ENCODE results near the gene ZNF236. TPM values are rescaled to one million over a fixed set of nuclear protein-coding genes. Genes with fewer than 3 reads are reported as not detected.

The ZNF236 gene
- total and polyA plus RNA-seq, 11 donors: 1.9 to 17.0 (median 10.4) TPM

DNA sequence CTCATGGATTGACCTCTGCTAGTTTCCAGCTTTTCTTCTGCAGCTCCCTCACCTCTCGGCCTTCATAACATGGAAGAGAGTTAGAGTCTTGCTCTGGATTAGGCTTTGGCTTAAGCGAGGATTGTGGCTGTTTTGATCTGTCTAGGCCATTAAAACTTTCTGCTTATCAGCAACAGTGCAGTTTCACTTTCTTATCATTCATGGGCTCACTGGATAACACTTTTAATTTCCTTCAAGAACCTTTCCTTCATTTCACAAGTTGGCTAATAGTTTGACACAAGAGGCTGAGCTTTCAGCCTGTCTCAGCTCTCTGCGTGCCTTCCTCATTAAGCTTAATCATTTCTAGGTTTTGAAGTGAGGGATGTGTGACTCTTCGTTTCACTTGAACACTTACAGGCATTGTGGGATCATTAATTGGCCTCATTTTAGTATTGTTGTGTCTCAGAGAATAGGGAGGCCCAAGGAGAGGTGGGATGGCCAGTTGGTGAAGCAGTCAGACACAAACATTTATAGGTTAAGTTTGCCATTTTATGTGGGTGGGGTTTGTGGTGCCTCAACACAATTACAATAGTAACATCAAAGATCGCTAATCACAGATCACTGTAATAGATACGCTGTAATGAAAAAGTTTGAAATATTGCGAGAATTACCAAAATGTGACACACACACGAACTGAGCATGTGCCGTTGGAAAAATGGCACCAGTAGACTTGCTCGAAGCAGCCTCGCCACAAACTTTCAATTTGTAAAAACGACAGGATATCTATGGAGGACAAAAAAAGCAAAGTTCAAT, 129.3 kb downstream of the ZNF236 start:
- TF ChIP-seq CTCF (IDR thresholded peaks at IDR 0.05) (no peak), POLR2A (IDR thresholded peaks at IDR 0.05) (no peak)
- Histone ChIP-seq H3K36me3 (peaks cover 0 to 67% (median 35%) of the 10 kb centered on the region in 9 donors), H3K9me3 (no peaks in the 10 kb centered on the region), H3K27ac (no peak overlapping the region), H3K4me3 (no peak overlapping the region), H3K27me3 (no peaks in the 10 kb centered on the region), H3K4me1 (peaks cover 0 to 16% (median 11%) of the 10 kb centered on the region in 12 donors)
- ATAC-seq (no peak), DNase-seq (no peak)
- 92 to 97% (median 94%) methylated on average over 12 of the region's 12 CpGs for WGBS, 4 donors
- intact Hi-C loops (cut with DNase I): no loop called here

DNA sequence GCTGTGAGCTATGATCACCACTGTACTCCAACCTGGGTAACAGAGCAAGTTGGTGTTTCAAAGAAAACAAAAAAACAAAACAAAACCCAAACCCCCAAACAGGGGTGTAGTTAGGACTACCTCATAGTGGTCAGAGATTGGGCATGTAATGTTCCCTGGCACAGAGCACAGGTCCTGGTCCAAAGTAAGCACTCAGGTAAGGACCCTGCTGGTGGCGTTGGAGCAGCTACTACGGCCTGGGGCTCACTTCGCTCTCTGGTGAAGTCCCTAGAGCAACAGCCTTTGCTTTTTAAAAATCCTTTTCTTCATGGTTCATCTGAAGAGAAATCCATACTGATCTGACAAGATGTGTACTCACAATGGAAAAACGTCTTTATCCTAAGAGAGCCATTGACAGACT, 130.4 kb downstream of the ZNF236 start:
- DNase-seq: no peak
- no peaks in the 10 kb centered on the region for H3K27me3 ChIP-seq
- no peak overlapping the region for H3K27ac ChIP-seq
- TF ChIP-seq POLR2A (IDR thresholded peaks at IDR 0.05) (no peak), CTCF (IDR thresholded peaks at IDR 0.05) (no peak)
- H3K36me3 ChIP-seq: peaks cover 0 to 64% (median 39%) of the 10 kb centered on the region in 9 donors
- intact Hi-C loops (cut with DNase I): no loop called here
- peaks cover 0 to 16% (median 11%) of the 10 kb centered on the region in 12 donors for H3K4me1 ChIP-seq
- H3K4me3 ChIP-seq: no peak overlapping the region
- no peaks in the 10 kb centered on the region for H3K9me3 ChIP-seq
- no peak for ATAC-seq
- 82 to 89% (median 86%) methylated on average over 4 of the region's 4 CpGs for WGBS, 4 donors

- ATAC-seq: peak in 2 of 4 donors; percentile 28 to 33
- TF ChIP-seq CTCF (IDR thresholded peaks at IDR 0.05): no peak
- no peak for TF ChIP-seq POLR2A (IDR thresholded peaks at IDR 0.05)
- peak overlapping the region in 2 of 12 donors; percentile 7 to 29 for H3K27ac ChIP-seq
- WGBS, 4 donors: 43 to 57% (median 48%) methylated on average over 6 of the region's 6 CpGs
- H3K4me3 ChIP-seq: no peak overlapping the region
- intact Hi-C loops (cut with DNase I): no loop called here
- DNase-seq: no peak
- no peaks in the 10 kb centered on the region for H3K27me3 ChIP-seq
- peaks cover 0 to 16% (median 11%) of the 10 kb centered on the region in 12 donors for H3K4me1 ChIP-seq
- peaks cover 0 to 62% (median 39%) of the 10 kb centered on the region in 9 donors for H3K36me3 ChIP-seq
- H3K9me3 ChIP-seq: no peaks in the 10 kb centered on the region
Observed at GRCh38 chr18:76953156-76953555, 130.8 kb downstream of the ZNF236 start.

GRCh38 chr18:76953583-76954233, 131.4 kb downstream of the ZNF236 start:
- DNase-seq (peak; percentile 69 to 80 (median 72)), ATAC-seq (peak; percentile 44 to 80 (median 74))
- H3K36me3 ChIP-seq: peaks cover 0 to 57% (median 36%) of the 10 kb centered on the region in 9 donors
- H3K27me3 ChIP-seq: no peaks in the 10 kb centered on the region
- H3K9me3 ChIP-seq: no peaks in the 10 kb centered on the region
- peak overlapping the region in 2 of 12 donors; percentile 7 to 29 for H3K27ac ChIP-seq
- TF ChIP-seq CTCF (IDR thresholded peaks at IDR 0.05): no peak
- TF ChIP-seq POLR2A (IDR thresholded peaks at IDR 0.05): no peak
- 14 to 30% (median 22%) methylated on average over 12 of the region's 12 CpGs for WGBS, 4 donors
- H3K4me3 ChIP-seq: no peak overlapping the region
- intact Hi-C loops (cut with DNase I): no loop called here
- H3K4me1 ChIP-seq: peaks cover 0 to 18% (median 11%) of the 10 kb centered on the region in 12 donors
